T-helper 2 cell treated with Interferon-gamma antibody and Interleukin-4, amounts not matched to agents 5 μg/mL and 100 μg/mL, for 36 hours (primary cell): ENCODE measurements around the gene FOXJ3.
A peak's percentile ranks its signal among the peaks of the same experiment; 100 is the strongest.

Source experiments
- DNase-seq: peaks from one replicate; pipeline ENCODE4 v3.0.0; 2021; ENCODE audit warnings: low spot score
- H3K27ac Mint-ChIP-seq: one replicate; pipeline ENCODE4 v1.8.0; 2021; ENCODE audit warnings: mild to moderate bottlenecking, mixed read lengths
- H3K27me3 Mint-ChIP-seq: one replicate; pipeline ENCODE4 v1.8.0; 2021; ENCODE audit warnings: low read depth, mixed read lengths
- H3K36me3 Mint-ChIP-seq: one replicate; pipeline ENCODE4 v1.8.0; 2021; ENCODE audit warnings: low read depth, mixed read lengths
- H3K4me1 Mint-ChIP-seq: one replicate; pipeline ENCODE4 v1.8.0; 2021; ENCODE audit warnings: low read depth, mixed read lengths
- H3K4me3 Mint-ChIP-seq: one replicate; pipeline ENCODE4 v1.8.0; 2022; ENCODE audit warnings: mild to moderate bottlenecking, moderate library complexity, mixed read lengths
- H3K9me3 Mint-ChIP-seq: one replicate; pipeline ENCODE4 v1.8.0; 2021; ENCODE audit warnings: mixed read lengths

Gene FOXJ3

GRCh38 chr1:42324398-42325013 lies 10.5 kb downstream of the FOXJ3 start:
- Mint-ChIP-seq H3K9me3 (no peaks in the 10 kb centered on the region), H3K4me1 (peaks cover 27% of the 10 kb centered on the region), H3K27me3 (no peaks in the 10 kb centered on the region), H3K4me3 (no peak overlapping the region), H3K27ac (no peak overlapping the region), H3K36me3 (peaks cover 9% of the 10 kb centered on the region)
- DNase-seq: no peak

DNA sequence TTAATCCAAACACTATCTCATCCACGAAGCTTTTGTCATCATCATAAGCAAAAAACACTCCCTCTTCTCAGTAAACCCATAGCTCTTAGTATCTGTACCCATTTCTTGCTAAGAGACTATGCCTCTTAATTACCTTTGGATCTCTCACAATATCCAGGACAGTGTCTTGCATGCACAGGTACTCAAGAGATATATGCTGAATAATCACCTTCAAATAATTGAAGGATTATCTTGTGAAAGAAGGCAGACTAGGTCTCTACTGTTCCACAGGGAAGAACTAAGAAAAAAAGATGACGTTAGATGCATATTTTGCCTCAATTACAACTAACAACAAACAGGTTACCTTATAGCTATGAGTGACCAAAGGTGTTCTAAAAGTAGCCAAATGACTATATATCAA lies 11.5 kb downstream of the FOXJ3 start:
- peaks cover 35% of the 10 kb centered on the region for H3K4me1 Mint-ChIP-seq
- H3K9me3 Mint-ChIP-seq: no peaks in the 10 kb centered on the region
- no peak for DNase-seq
- no peak overlapping the region for H3K4me3 Mint-ChIP-seq
- peaks cover 9% of the 10 kb centered on the region for H3K36me3 Mint-ChIP-seq
- no peaks in the 10 kb centered on the region for H3K27me3 Mint-ChIP-seq
- H3K27ac Mint-ChIP-seq: no peak overlapping the region

DNA sequence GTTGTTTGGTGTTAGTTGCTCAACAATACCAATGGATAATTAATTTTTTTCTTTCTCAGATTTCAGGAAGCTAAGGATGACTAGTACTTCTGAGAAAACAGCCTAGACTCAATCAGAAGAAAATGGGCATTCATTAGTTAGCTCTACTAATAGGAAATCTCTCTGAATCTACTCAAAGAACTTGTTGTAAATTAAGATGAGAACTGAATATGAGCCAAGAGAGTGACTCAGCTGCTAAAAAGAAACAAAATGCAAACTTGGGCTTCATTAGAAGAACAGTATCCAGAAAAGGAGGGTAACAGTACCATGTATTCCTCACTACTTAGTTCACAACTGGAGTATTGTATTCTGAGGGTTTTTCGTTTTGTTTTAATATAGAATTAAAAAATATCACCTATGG lies 12.5 kb downstream of the FOXJ3 start:
- Mint-ChIP-seq H3K36me3 (peaks cover 9% of the 10 kb centered on the region), H3K4me3 (no peak overlapping the region), H3K27ac (no peak overlapping the region), H3K4me1 (peaks cover 39% of the 10 kb centered on the region), H3K27me3 (no peaks in the 10 kb centered on the region), H3K9me3 (no peaks in the 10 kb centered on the region)
- no peak for DNase-seq

DNA sequence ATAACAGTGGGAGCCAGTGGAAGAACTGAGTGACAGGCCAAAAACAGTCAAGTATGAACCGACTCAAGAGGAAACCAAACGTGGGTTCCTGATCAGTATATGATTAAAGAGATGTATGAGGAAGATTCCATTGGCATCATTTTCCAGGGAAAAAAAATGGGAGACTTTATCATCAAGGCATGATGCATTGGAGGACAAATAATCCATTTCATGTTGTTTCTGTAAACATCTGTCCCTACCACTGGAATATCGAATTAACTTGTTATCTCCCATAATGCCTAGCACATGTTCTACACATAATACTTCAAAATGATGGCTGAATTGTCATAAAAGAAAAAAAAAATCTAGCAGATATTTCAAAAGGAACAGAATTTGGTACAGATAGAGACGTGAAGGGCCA lies 13.3 kb downstream of the FOXJ3 start:
- DNase-seq: no peak
- Mint-ChIP-seq H3K4me3 (no peak overlapping the region), H3K27me3 (no peaks in the 10 kb centered on the region), H3K36me3 (peaks cover 12% of the 10 kb centered on the region), H3K27ac (no peak overlapping the region), H3K4me1 (peaks cover 44% of the 10 kb centered on the region), H3K9me3 (no peaks in the 10 kb centered on the region)

GRCh38 chr1:42320708-42321107 lies 14.3 kb downstream of the FOXJ3 start:
- Mint-ChIP-seq H3K36me3 (peaks cover 12% of the 10 kb centered on the region), H3K4me1 (peaks cover 46% of the 10 kb centered on the region), H3K27ac (no peak overlapping the region), H3K27me3 (no peaks in the 10 kb centered on the region), H3K9me3 (no peaks in the 10 kb centered on the region), H3K4me3 (no peak overlapping the region)
- no peak for DNase-seq

DNA sequence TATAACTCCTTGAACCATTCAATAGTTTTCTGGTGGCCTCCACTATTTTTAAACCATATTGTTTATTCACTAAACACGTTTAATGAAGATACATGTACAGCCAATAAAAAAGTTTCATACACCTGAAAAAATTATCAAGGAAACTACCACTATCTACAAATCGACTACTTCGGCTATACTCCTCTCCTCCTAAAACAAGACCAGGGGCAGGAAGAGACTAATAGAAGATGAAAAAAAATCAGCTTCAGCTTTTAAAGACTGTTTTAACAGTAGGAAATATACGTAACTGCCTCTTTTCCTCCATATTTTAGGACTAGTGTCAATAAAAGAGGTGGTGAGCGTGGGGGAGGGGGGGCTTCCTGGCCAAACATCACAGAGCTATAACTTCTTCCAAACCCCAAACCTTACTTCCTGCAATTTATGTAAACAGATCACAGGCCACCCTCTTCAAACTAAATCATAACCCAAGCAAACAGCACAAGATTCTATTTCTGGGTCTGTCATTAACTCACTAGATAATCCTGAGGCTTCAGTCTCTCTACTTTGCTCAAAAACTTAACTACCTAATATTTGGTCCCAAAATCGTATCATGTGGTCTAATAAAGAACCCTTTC lies 15.1 kb downstream of the FOXJ3 start:
- peaks cover 12% of the 10 kb centered on the region for H3K36me3 Mint-ChIP-seq
- H3K27me3 Mint-ChIP-seq: no peaks in the 10 kb centered on the region
- H3K4me1 Mint-ChIP-seq: peaks cover 50% of the 10 kb centered on the region
- H3K4me3 Mint-ChIP-seq: peak overlapping the region; percentile 75
- no peaks in the 10 kb centered on the region for H3K9me3 Mint-ChIP-seq
- no peak for DNase-seq
- H3K27ac Mint-ChIP-seq: peak overlapping the region; percentile 80

- Mint-ChIP-seq H3K4me1 (peaks cover 56% of the 10 kb centered on the region), H3K27me3 (no peaks in the 10 kb centered on the region), H3K27ac (peak overlapping the region; percentile 80), H3K4me3 (peak overlapping the region; percentile 75), H3K9me3 (no peaks in the 10 kb centered on the region), H3K36me3 (peaks cover 12% of the 10 kb centered on the region)
- DNase-seq: no peak
These were observed 15.7 kb downstream of the FOXJ3 start for GRCh38 chr1:42319128-42319851.

DNA sequence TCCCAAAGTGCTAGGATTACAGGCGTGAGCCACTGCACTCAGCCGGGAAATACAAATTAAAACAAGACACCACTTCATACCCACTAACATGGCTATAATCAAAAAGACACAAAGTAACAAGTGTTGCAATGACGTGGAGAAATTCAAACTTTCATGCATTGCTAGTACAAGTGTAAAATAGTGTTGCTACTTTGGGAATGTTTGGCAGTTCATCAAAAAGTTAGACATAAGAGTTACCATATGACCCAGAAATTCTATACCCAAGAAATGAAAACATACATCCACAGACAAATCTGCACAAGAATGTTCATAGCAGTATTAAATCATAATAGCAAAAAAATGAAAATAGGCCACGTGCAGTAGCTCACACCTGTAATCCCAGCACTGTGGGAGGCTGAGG lies 16.4 kb downstream of the FOXJ3 start:
- no peak for DNase-seq
- Mint-ChIP-seq H3K27ac (no peak overlapping the region), H3K27me3 (no peaks in the 10 kb centered on the region), H3K4me3 (no peak overlapping the region), H3K4me1 (peaks cover 60% of the 10 kb centered on the region), H3K36me3 (peaks cover 12% of the 10 kb centered on the region), H3K9me3 (no peaks in the 10 kb centered on the region)

- Mint-ChIP-seq H3K36me3 (peaks cover 9% of the 10 kb centered on the region), H3K4me3 (no peak overlapping the region), H3K9me3 (no peaks in the 10 kb centered on the region), H3K27ac (peak overlapping the region; percentile 0), H3K4me1 (peaks cover 62% of the 10 kb centered on the region), H3K27me3 (no peaks in the 10 kb centered on the region)
- no peak for DNase-seq
These were observed 17.7 kb downstream of the FOXJ3 start for GRCh38 chr1:42317308-42317707.

DNA sequence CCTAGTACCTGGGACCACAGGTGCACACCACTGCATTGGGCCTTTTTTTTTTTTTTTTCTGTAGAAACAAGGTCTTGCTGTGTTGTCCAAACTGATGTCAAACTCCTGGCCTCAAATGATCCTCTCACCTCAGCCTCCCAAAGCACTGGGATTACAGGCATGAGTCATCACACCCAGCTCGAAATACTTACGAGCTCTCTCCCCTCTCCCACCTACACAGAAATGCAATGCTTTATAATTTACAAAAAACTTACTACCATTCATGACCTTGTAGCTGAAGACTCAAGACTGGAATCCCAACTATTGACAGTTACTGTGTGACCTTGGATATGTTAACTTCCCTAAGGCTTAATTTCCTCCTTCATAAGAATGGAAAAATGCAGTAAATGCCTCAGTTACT lies 18.7 kb downstream of the FOXJ3 start:
- Mint-ChIP-seq H3K27ac (no peak overlapping the region), H3K27me3 (no peaks in the 10 kb centered on the region), H3K36me3 (peaks cover 4% of the 10 kb centered on the region), H3K4me3 (no peak overlapping the region), H3K4me1 (peaks cover 61% of the 10 kb centered on the region), H3K9me3 (no peaks in the 10 kb centered on the region)
- no peak for DNase-seq

DNA sequence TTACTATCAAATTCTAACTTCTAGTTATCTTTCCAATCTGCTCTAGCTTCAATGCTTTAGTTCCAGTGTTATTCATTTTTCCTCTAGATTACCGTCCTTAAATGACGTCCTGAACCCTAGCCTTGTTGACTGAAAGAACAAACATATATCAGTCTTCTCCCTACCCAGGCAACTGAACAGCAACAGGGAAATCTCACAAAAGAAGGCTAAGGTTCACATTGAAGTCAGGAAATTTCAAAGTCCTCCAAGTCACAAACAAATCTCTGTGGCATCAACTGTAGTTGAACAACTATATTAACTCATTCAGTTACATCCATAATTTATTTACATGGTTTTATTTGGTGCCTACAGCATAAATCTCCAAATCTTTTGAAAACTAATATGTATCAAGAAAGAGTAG lies 19.5 kb downstream of the FOXJ3 start:
- no peak overlapping the region for H3K4me3 Mint-ChIP-seq
- no peak overlapping the region for H3K27ac Mint-ChIP-seq
- DNase-seq: no peak
- no peaks in the 10 kb centered on the region for H3K9me3 Mint-ChIP-seq
- peaks cover 60% of the 10 kb centered on the region for H3K4me1 Mint-ChIP-seq
- H3K27me3 Mint-ChIP-seq: no peaks in the 10 kb centered on the region
- peaks cover 8% of the 10 kb centered on the region for H3K36me3 Mint-ChIP-seq

DNA sequence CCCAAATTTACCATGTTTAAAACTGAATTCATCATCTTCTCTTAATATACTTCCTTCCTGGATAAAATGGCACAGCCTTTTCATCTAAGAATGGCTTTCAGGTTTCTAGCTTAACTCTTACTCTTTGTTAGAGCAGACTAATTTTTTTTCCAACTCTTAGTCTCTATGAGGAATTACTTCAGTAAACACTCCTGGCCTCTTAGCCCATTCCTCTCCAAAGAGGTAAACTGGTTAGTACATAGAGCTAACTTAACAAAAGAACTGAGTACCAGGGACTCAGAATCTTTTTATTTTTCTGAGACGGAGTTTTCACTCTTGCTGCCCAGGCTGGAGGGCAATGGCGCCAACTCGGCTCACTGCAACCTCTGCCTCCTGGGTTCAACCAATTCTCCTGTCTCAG lies 21.1 kb downstream of the FOXJ3 start:
- H3K4me3 Mint-ChIP-seq: no peak overlapping the region
- no peaks in the 10 kb centered on the region for H3K27me3 Mint-ChIP-seq
- no peak overlapping the region for H3K27ac Mint-ChIP-seq
- peaks cover 14% of the 10 kb centered on the region for H3K36me3 Mint-ChIP-seq
- H3K9me3 Mint-ChIP-seq: no peaks in the 10 kb centered on the region
- no peak for DNase-seq
- H3K4me1 Mint-ChIP-seq: peaks cover 48% of the 10 kb centered on the region

DNA sequence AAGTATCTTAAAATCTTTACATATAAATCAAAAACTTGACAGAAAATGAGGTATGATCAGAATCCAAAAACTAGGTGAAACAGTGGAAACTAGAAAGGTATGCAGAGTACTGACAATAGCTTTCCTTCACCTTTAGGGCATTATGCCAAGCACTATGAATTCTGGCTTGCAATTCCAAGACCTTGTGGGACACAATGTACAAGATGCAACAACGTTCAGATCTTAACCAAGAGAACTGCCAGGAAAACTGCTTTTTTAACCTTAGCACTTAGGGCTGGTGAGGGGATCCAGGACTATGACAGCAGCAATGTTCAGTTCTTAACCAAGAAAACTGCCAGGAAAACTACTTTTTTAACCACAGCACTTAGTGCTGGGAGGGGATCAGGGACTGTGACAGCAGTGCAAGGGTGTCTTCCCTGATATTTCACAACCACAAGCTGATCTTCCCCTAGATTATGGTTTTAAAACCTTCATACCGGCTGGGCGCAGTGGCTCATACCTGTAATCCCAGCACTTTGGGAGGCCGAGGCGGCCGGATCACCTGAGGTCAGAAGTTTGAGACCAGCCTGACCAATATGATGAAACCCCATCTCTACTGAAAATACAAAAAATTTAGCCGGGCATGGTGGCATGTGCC lies 22.3 kb downstream of the FOXJ3 start:
- H3K27me3 Mint-ChIP-seq: no peaks in the 10 kb centered on the region
- no peak overlapping the region for H3K27ac Mint-ChIP-seq
- no peaks in the 10 kb centered on the region for H3K9me3 Mint-ChIP-seq
- no peak for DNase-seq
- H3K36me3 Mint-ChIP-seq: peaks cover 19% of the 10 kb centered on the region
- no peak overlapping the region for H3K4me3 Mint-ChIP-seq
- H3K4me1 Mint-ChIP-seq: peaks cover 52% of the 10 kb centered on the region

GRCh38 chr1:42311897-42312296 lies 23.1 kb downstream of the FOXJ3 start:
- H3K36me3 Mint-ChIP-seq: peaks cover 16% of the 10 kb centered on the region
- peaks cover 45% of the 10 kb centered on the region for H3K4me1 Mint-ChIP-seq
- no peaks in the 10 kb centered on the region for H3K27me3 Mint-ChIP-seq
- DNase-seq: no peak
- H3K9me3 Mint-ChIP-seq: no peaks in the 10 kb centered on the region
- no peak overlapping the region for H3K27ac Mint-ChIP-seq
- no peak overlapping the region for H3K4me3 Mint-ChIP-seq
